Mesenchymal stem cell (in vitro differentiated cells and primary cell): ENCODE measurements around the gene TVP23A.

Experiments used
- DNase-seq: peaks from one replicate; pipeline ENCODE4 v3.0.0-alpha.2; 2013
- H2AFZ ChIP-seq: one replicate; pipeline ENCODE4 v1.6.1; 2013; ENCODE audit warnings: low read depth, mild to moderate bottlenecking, control low read depth, inconsistent platforms, low read length, moderate library complexity
- H2AK5ac ChIP-seq: 2 replicates; pipeline ENCODE4 v1.6.1; 2013; ENCODE audit warnings: low read length, moderate library complexity, mild to moderate bottlenecking, inconsistent platforms; ENCODE audit not compliant: severe bottlenecking
- H2BK120ac ChIP-seq: one replicate; pipeline ENCODE4 v1.6.1; 2013; ENCODE audit warnings: low read depth, mild to moderate bottlenecking, inconsistent platforms, low read length, moderate library complexity
- H2BK12ac ChIP-seq, 2 experiments: one replicate each; pipeline ENCODE4 v1.6.1; 2013; ENCODE audit warnings: inconsistent platforms in 2 of 2, low read length in 2 of 2, mild to moderate bottlenecking in 2 of 2, moderate library complexity in 2 of 2, control low read depth in 1 of 2
- H2BK15ac ChIP-seq: one replicate; pipeline ENCODE4 v1.6.1; 2013; ENCODE audit warnings: mild to moderate bottlenecking, low read depth, inconsistent platforms; ENCODE audit not compliant: poor library complexity, severe bottlenecking
- H2BK5ac ChIP-seq: 2 replicates; pipeline ENCODE4 v1.6.1; 2013; ENCODE audit warnings: low read depth, mild to moderate bottlenecking, low read length, control low read depth, inconsistent platforms; ENCODE audit not compliant: poor library complexity, severe bottlenecking
- H3K14ac ChIP-seq, 2 experiments: one replicate each; pipeline ENCODE4 v1.6.1; 2013; ENCODE audit warnings: inconsistent platforms in 2 of 2, low read length in 2 of 2, control low read depth in 1 of 2, mild to moderate bottlenecking in 1 of 2, moderate library complexity in 1 of 2
- H3K18ac ChIP-seq, 2 experiments: one replicate each; pipeline ENCODE4 v1.6.1; 2013; ENCODE audit warnings: inconsistent platforms in 2 of 2, low read length in 2 of 2, control low read depth in 1 of 2, low read depth in 1 of 2, mild to moderate bottlenecking in 1 of 2
- H3K23ac ChIP-seq, 2 experiments: one replicate each; pipeline ENCODE4 v1.6.1; 2013; ENCODE audit warnings: inconsistent platforms in 2 of 2, low read length in 2 of 2, mild to moderate bottlenecking in 2 of 2, moderate library complexity in 2 of 2, control low read depth in 1 of 2
- H3K27ac ChIP-seq: 2 replicates; pipeline ENCODE4 v1.5.1; 2013; ENCODE audit warnings: mild to moderate bottlenecking, moderate library complexity, low read length, control low read depth, inconsistent platforms; ENCODE audit not compliant: poor library complexity, severe bottlenecking
- H3K27me3 ChIP-seq, 2 experiments: 2 replicates each; pipeline versions ENCODE4 v1.6.1 to v1.7.0; 2013; ENCODE audit warnings: low read length in 2 of 2, mild to moderate bottlenecking in 2 of 2, moderate library complexity in 2 of 2, control low read depth in 1 of 2, inconsistent platforms in 1 of 2; ENCODE audit not compliant: control insufficient read depth in 1 of 2, insufficient read depth in 1 of 2
- H3K36me3 ChIP-seq, 2 experiments: 2 replicates each; pipeline versions ENCODE4 v1.6.1 to v1.7.0; 2013; ENCODE audit warnings: low read length in 2 of 2, control low read depth in 1 of 2, inconsistent platforms in 1 of 2, low read depth in 1 of 2, mild to moderate bottlenecking in 1 of 2; ENCODE audit not compliant: insufficient read depth in 2 of 2, control insufficient read depth in 1 of 2
- H3K4ac ChIP-seq, 2 experiments: one replicate each; pipeline ENCODE4 v1.6.1; 2013; ENCODE audit warnings: inconsistent platforms in 2 of 2, low read length in 2 of 2, mild to moderate bottlenecking in 2 of 2, moderate library complexity in 2 of 2, control low read depth in 1 of 2, low read depth in 1 of 2
- H3K4me1 ChIP-seq: 2 replicates; pipeline ENCODE4 v1.6.1; 2013; ENCODE audit warnings: low read depth, low read length, control low read depth; ENCODE audit not compliant: control insufficient read depth, insufficient read depth
- H3K4me2 ChIP-seq: 2 replicates; pipeline ENCODE4 v1.6.1; 2013; ENCODE audit warnings: low read length, mild to moderate bottlenecking, inconsistent platforms; ENCODE audit not compliant: poor library complexity, severe bottlenecking
- H3K4me3 ChIP-seq, 2 experiments: 2 replicates each; pipeline versions ENCODE4 v1.5.1 to v1.7.0; 2013; ENCODE audit warnings: low read length in 2 of 2, mild to moderate bottlenecking in 2 of 2, control low read depth in 1 of 2, low read depth in 1 of 2; ENCODE audit not compliant: insufficient read depth in 1 of 2
- H3K79me1 ChIP-seq: replicated peaks from 2 replicates; pipeline ENCODE4 v1.6.1; 2013; ENCODE audit warnings: mild to moderate bottlenecking, control low read depth, low read length, inconsistent platforms; ENCODE audit not compliant: poor library complexity, severe bottlenecking
- H3K9ac ChIP-seq: 2 replicates; pipeline ENCODE4 v1.7.0; 2013; ENCODE audit warnings: mild to moderate bottlenecking, low read length, moderate library complexity
- H3K9me3 ChIP-seq: 2 replicates; pipeline ENCODE4 v1.7.0; 2013; ENCODE audit warnings: mild to moderate bottlenecking, low read length; ENCODE audit not compliant: control insufficient read depth
- H4K8ac ChIP-seq: one replicate; pipeline ENCODE4 v1.6.1; 2013; ENCODE audit warnings: inconsistent platforms, mild to moderate bottlenecking, low read length, moderate library complexity
- H4K91ac ChIP-seq: one replicate; pipeline ENCODE4 v1.6.1; 2013; ENCODE audit warnings: mild to moderate bottlenecking, low read length, inconsistent platforms
- WGBS: methylation state at CpG from one replicate; pipeline ENCODE4 v1.1.7; 2013; ENCODE audit warnings: mixed read lengths; 5-methylcytosine and 5-hydroxymethylcytosine counted together

Gene TVP23A

GRCh38 chr16:10750793-10751192 is 67.8 kb downstream of the TVP23A start:
- Histone ChIP-seq H3K79me1 (peaks cover 3% of the 10 kb centered on the region), H3K27me3 (no peaks in the 10 kb centered on the region), H3K23ac (no peak overlapping the region), H2BK12ac (no peak overlapping the region), H3K36me3 (peaks cover 32 to 44% of the 10 kb centered on the region in 2 experiments), H2AFZ (no peak overlapping the region), H4K91ac (no peak overlapping the region), H3K14ac (no peak overlapping the region), H2BK15ac (no peak overlapping the region), H3K18ac (no peak overlapping the region), H2AK5ac (no peak overlapping the region), H2BK5ac (no peak overlapping the region), H3K4ac (no peak overlapping the region), H2BK120ac (no peak overlapping the region), H3K9me3 (no peaks in the 10 kb centered on the region), H3K4me1 (peaks cover 6% of the 10 kb centered on the region), H4K8ac (no peak overlapping the region), H3K4me2 (no peak overlapping the region), H3K27ac (no peak overlapping the region), H3K4me3 (no peak overlapping the region), H3K9ac (no peak overlapping the region)
- WGBS = 84% methylated on average over 10 of the region's 11 CpGs
- no peak for DNase-seq

GRCh38 chr16:10745841-10746240 is 72.8 kb downstream of the TVP23A start:
- Histone ChIP-seq H2BK120ac (no peak overlapping the region), H2BK5ac (no peak overlapping the region), H3K9me3 (no peaks in the 10 kb centered on the region), H3K4ac (no peak overlapping the region), H2BK12ac (no peak overlapping the region), H4K8ac (no peak overlapping the region), H3K27ac (no peak overlapping the region), H2BK15ac (no peak overlapping the region), H2AFZ (no peak overlapping the region), H3K18ac (no peak overlapping the region), H3K27me3 (no peaks in the 10 kb centered on the region), H3K9ac (no peak overlapping the region), H3K14ac (no peak overlapping the region), H3K4me1 (peaks cover 7% of the 10 kb centered on the region), H3K23ac (no peak overlapping the region), H3K4me2 (no peak overlapping the region), H3K4me3 (no peak overlapping the region), H3K36me3 (peaks cover 20 to 23% of the 10 kb centered on the region in 2 experiments), H3K79me1 (peaks cover 6% of the 10 kb centered on the region), H2AK5ac (no peak overlapping the region), H4K91ac (no peak overlapping the region)
- WGBS = 77% methylated on average over 2 of the region's 2 CpGs
- peak; percentile 29 for DNase-seq

GRCh38 chr16:10744370-10745030 is 74.1 kb downstream of the TVP23A start:
- H3K4me2 ChIP-seq = peak overlapping the region; percentile 60
- no peaks in the 10 kb centered on the region for H3K9me3 ChIP-seq
- peaks cover 4% of the 10 kb centered on the region for H3K4me1 ChIP-seq
- H2BK12ac ChIP-seq = no peak overlapping the region
- H2BK5ac ChIP-seq = no peak overlapping the region
- DNase-seq = peak; percentile 79
- no peak overlapping the region for H2BK120ac ChIP-seq
- H3K4ac ChIP-seq = no peak overlapping the region
- H3K18ac ChIP-seq = peak overlapping the region in 1 of 2 experiments; percentile 1
- peaks cover 12 to 18% of the 10 kb centered on the region in 2 experiments for H3K36me3 ChIP-seq
- H2BK15ac ChIP-seq = no peak overlapping the region
- H3K79me1 ChIP-seq = peaks cover 6% of the 10 kb centered on the region
- no peak overlapping the region for H2AFZ ChIP-seq
- peak overlapping the region; percentile 85 for H3K9ac ChIP-seq
- H4K8ac ChIP-seq = peak overlapping the region; percentile 38
- WGBS = 39% methylated on average over 17 of the region's 17 CpGs
- H3K27me3 ChIP-seq = no peaks in the 10 kb centered on the region
- H3K14ac ChIP-seq = no peak overlapping the region
- peak overlapping the region; percentile 45 for H3K27ac ChIP-seq
- no peak overlapping the region for H3K23ac ChIP-seq
- peak overlapping the region; percentile 32 to 75 for H3K4me3 ChIP-seq
- H4K91ac ChIP-seq = no peak overlapping the region
- H2AK5ac ChIP-seq = no peak overlapping the region

- under 1% methylated on average over 57 of the region's 57 CpGs for WGBS
- H2AFZ ChIP-seq = peak within 1 kb of the TSS; percentile 79
Observed at GRCh38 chr16:10743610-10744369, 74.8 kb downstream of the TVP23A start, which contains the start of gene NUBP1. NUBP1 (plus strand) TSS chr16:10743842; CDS start chr16:10743864, 22 bp downstream.

More at GRCh38 chr16:10743610-10744369, 74.8 kb downstream of the TVP23A start, which contains the start of gene NUBP1:
- H2AK5ac ChIP-seq = no peak within 1 kb of the TSS
- H2BK5ac ChIP-seq = peak within 1 kb of the TSS; percentile 98
- H3K23ac ChIP-seq = peak within 1 kb of the TSS in 1 of 2 experiments; percentile 66
- peak within 1 kb of the TSS; percentile 64 for H2BK15ac ChIP-seq
- H3K14ac ChIP-seq = peak within 1 kb of the TSS in 1 of 2 experiments; percentile 97
- H3K27ac ChIP-seq = peak within 1 kb of the TSS; percentile 99
- H3K18ac ChIP-seq = peak within 1 kb of the TSS; percentile 96 to 99
- H3K4me1 ChIP-seq = peaks cover 3% of the 10 kb centered on the region
- peaks cover 6% of the 10 kb centered on the region for H3K79me1 ChIP-seq
- peak within 1 kb of the TSS; percentile 99 for H4K91ac ChIP-seq
- H3K9ac ChIP-seq = peak within 1 kb of the TSS; percentile 97
- peak within 1 kb of the TSS; percentile 90 to 95 for H3K4ac ChIP-seq
- peak within 1 kb of the TSS; percentile 90 for H2BK120ac ChIP-seq
- peak; percentile 98 for DNase-seq
- peak within 1 kb of the TSS; percentile 83 to 84 for H3K4me3 ChIP-seq
- H3K27me3 ChIP-seq = no peaks in the 10 kb centered on the region
- H3K9me3 ChIP-seq = no peaks in the 10 kb centered on the region
- peak within 1 kb of the TSS; percentile 60 for H3K4me2 ChIP-seq
- peak within 1 kb of the TSS; percentile 99 for H4K8ac ChIP-seq
- peak within 1 kb of the TSS in 1 of 2 experiments; percentile 29 for H2BK12ac ChIP-seq
- H3K36me3 ChIP-seq = peaks cover 11 to 18% of the 10 kb centered on the region in 2 experiments
